Stimulated activated CD4-positive, alpha-beta T cell treated with anti-CD3 and anti-CD28 coated beads, Interleukin-2, amount 100 ng/mL, for 24 hours (primary cell): ENCODE results near the gene NUP62.
A peak's percentile ranks its signal among the peaks of the same experiment; 100 is the strongest.
"Not testable (repeated sequence)": the region's sequence is repeated elsewhere in the genome, so short reads cannot be mapped to it uniquely, and the experiment has no call there.

Source experiments
- DNase-seq, 2 donors: peaks; one replicate each; pipeline ENCODE4 v3.0.0-alpha.2; 2020

NUP62 gene

DNA sequence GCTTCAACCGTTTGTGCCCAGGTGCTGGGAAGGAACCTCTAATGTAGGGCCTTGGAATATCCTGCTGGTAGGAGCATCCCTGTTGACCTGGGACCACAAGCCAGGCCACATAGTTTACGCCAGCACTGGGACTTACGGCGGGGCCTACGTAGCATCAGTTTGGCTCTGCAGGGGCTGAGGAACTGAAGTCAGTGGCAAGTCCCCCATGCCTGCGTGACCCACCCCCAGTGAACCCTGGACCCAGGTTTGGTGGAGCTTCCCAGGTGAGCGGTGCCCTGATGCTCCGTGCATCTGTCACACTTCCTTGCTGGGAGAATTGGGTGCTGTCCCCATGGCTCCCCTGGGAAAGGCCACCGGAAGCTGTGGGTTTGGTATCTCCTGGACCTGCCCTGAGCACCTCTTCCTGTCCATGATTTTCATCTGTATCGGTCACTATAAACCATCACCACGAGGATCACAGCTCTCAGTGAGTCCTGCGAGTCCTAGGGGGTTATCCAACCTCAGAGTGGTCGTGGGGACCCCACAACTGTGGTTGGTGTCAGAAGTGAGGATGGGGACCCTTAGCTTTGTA lies 21.7 kb upstream of the NUP62 start:
- DNase-seq = no peak

- no peak for DNase-seq
These were observed 21.3 kb upstream of the NUP62 start for GRCh38 chr19:49950590-49950948.

DNA sequence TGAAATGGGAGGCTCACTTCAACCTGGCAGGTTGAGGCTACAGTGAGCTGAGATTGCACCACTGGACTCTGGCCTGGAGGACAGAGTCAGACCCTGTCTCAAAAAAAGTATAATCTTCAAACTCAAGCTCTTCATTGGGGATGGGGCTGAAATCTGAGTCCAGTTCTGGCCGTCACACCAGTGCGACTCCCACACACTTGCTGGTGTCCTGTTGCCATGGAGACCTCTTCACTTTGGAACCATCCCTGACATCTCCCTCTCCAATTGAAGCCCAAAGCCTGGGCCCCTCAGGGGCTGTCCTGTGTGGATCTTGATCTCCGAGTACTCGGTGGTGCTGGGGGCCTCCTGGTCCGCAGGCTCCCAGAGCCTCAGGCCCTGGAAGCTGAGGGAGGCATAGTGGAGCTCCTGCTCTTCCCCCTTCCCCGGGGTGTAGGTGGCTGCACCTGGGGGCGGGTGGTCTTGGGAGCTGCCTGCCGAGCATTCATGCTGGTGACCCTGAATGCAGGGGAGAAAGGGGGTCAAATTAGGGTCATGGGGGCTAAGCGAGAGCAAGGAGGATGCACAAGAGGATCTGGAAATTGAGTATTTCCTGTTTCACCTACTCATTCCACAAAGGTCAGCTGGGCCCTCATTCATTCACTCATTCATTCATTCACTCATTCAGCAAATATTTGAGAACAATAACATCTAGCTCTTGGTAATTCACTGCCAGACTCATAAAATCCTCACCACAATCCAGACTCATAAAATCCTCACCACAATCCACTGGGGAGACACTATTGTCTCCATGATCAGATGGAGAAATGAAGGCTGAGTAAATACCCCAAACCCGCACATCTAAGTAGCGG lies 20.7 kb upstream of the NUP62 start:
- DNase-seq = no peak

DNA sequence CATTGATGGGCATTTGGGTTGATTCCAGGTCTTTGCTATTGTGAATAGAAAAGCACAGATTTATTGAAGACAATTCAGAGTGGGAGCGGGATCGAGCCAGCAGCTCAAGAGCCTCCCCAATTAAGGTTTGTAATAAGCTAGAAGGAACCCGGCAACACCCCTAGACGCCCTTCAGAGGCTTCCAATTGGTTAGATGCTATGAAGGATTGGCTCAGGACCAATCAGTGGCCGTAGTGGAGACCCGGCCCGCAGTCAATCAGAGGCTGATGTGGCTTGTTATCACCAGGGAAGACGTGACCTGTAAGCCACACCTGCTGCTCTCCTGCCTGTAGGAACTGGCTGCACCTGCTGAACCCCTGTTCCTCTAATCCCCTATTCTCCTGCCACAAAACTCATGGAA lies 17.1 kb upstream of the NUP62 start:
- no peak for DNase-seq

- DNase-seq = not testable (repeated sequence)
These were observed 15.3 kb upstream of the NUP62 start for GRCh38 chr19:49944567-49944966.

- DNase-seq = no peak
These were observed 11.1 kb upstream of the NUP62 start for GRCh38 chr19:49940482-49940791.

DNA sequence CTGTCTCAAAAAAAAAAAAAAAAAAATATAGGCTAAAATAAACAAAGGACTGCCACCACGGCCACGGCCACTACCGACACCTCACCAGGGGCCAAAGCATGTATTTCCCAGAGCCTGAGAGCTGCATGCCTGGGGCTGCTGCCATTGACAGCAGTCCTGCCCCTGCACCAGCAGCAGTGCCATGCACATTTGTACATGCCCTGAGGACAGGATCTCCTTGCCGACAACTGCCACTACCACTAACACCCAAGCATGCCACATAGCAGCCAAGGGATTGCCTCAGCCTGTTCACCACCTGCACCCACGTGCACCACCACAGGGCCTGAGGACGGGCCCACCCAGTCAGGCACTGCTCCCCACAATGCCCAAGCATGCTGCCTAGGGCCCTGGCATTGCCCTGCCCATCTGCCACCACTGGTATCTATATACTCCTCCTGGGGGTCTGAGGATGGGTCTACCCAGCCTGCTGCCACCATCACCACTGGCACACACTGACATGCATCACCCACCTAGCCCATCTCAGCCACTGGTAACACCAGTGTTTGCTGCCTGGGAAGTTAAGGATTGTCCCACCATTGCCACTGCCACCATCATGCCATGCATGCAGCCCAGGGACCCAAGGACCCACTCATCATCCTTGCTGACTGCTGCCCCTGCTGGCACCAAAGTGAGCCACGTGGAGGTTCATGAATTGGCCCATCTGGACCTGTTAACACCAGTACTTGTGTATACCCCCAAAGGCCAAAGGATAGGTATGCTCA lies 10.6 kb upstream of the NUP62 start:
- DNase-seq = no peak

- no peak for DNase-seq
These were observed 9.4 kb upstream of the NUP62 start for GRCh38 chr19:49938662-49939061.

- DNase-seq = peak; percentile 87 to 88
These were observed 8.6 kb upstream of the NUP62 start for GRCh38 chr19:49937750-49938381.

- no peak for DNase-seq
These were observed 7.2 kb upstream of the NUP62 start for GRCh38 chr19:49936549-49936948.

GRCh38 chr19:49933643-49934042 lies 4.3 kb upstream of the NUP62 start:
- no peak for DNase-seq

DNA sequence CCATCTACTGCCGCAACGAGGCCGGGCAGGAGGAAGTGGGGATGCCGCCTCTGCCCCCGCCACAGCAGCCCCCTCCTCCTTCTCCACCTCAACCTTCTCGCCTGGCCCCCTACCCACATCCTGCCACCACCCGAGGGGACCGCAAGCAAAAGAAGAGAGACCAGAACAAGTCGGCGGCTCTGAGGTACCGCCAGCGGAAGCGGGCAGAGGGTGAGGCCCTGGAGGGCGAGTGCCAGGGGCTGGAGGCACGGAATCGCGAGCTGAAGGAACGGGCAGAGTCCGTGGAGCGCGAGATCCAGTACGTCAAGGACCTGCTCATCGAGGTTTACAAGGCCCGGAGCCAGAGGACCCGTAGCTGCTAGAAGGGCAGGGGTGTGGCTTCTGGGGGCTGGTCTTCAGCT lies 3.4 kb upstream of the NUP62 start:
- DNase-seq = peak in 1 of 2 donors; percentile 42

- no peak for DNase-seq
These were observed 2.7 kb upstream of the NUP62 start for GRCh38 chr19:49932041-49932451.

- no peak for DNase-seq
These were observed 2.2 kb upstream of the NUP62 start for GRCh38 chr19:49931293-49932040.

- no peak for DNase-seq
These were observed 1.2 kb upstream of the NUP62 start for GRCh38 chr19:49930483-49931011.

GRCh38 chr19:49929611-49930482 lies 543 bp upstream of the NUP62 start:
- DNase-seq = peak; percentile 91 to 93

GRCh38 chr19:49927526-49928264 lies 1.6 kb downstream of the NUP62 start:
- no peak for DNase-seq

DNA sequence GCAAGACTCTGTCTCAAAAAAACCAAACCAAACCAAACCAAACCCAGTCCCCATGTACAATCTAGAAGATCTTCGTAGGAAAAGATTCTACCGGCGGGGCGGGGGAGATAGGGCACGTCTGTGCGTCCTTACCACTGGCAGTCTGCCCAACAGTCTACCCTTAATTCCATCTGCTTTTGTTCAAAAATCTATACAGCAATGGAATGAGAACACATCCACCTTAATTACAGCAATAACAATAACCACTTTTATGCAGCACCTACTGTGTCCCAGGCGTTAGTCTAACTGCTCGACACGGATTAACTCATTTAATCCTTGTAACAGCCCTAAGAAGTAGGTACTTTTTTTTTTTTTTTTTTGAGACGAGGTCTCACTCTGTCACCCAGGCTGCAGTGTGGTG lies 2.8 kb downstream of the NUP62 start:
- no peak for DNase-seq

GRCh38 chr19:49925486-49925885 lies 3.8 kb downstream of the NUP62 start:
- DNase-seq = no peak

DNA sequence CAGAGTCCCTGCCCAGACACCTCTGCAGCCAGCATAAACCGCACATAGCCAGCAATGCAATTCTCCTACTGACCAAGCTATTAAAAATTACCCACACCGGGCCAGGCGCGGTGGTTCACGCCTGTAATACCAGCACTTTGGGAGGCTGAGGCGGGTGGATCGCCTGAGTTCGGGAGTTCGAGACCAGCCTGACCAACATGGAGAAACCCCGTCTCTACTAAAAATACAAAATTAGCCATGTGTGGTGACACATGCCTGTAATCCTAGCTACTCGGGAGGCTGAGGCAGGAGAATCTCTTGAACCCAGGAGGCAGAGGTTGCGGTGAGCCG lies 4.5 kb downstream of the NUP62 start:
- not testable (repeated sequence) for DNase-seq
